SK-N-SH (cell line): ENCODE measurements around the gene SOBP. TPM values are rescaled to one million over a fixed set of nuclear protein-coding genes. Genes with fewer than 3 reads are reported as not detected.

ENCODE experiments used
- CTCF ChIA-PET: fragments of 300-600, 350-600 bp; formaldehyde crosslinking; extraction: SDS; loops from one replicate; lab custom pipeline; 2021; lab: Yijun Ruan, JAX
- POLR2A ChIA-PET: fragments of 350-600 bp; sonication (Branson Sonifier 250); formaldehyde crosslinking; extraction: SDS; loops from one replicate; lab custom pipeline; 2020; ENCODE audit warnings: antibody characterized with exemption, inconsistent platforms; lab: Yijun Ruan, JAX
- DNase-seq: peaks from one replicate; pipeline ENCODE4 v3.0.0; 2012
- H2AFZ ChIP-seq: fragments of 200-600 bp; sonication (generic); 2 replicates; pipeline ENCODE4 v1.8.1; 2016; ENCODE audit warnings: antibody characterized with exemption, mild to moderate bottlenecking, low read depth
- H3F3A ChIP-seq: fragments of 200-600 bp; sonication (generic); replicated peaks from 2 replicates; pipeline ENCODE3; 2016; ENCODE audit warnings: antibody characterized with exemption, mild to moderate bottlenecking; ENCODE audit not compliant: insufficient read depth
- H3K27ac ChIP-seq, 2 experiments: fragments of 200-500 bp in 1 of 2; fragments of 200-600 bp in 1 of 2; sonication (Bioruptor generic) in 1 of 2; sonication (generic), shearing (Covaris generic) in 1 of 2; 2 replicates each; pipeline versions ENCODE4 v1.5.1 to v1.6.1; 2014 to 2016; ENCODE audit warnings: low read depth in 2 of 2, inconsistent platforms in 1 of 2, low read length in 1 of 2, mild to moderate bottlenecking in 1 of 2, mixed read lengths in 1 of 2
- H3K27me3 ChIP-seq: fragments of 200-600 bp; sonication (generic), shearing (Covaris generic); 2 replicates; pipeline ENCODE4 v1.6.1; 2016; ENCODE audit warnings: mixed run types; ENCODE audit not compliant: insufficient read depth
- H3K36me3 ChIP-seq, 2 experiments: fragments of 200-500 bp in 1 of 2; fragments of 200-600 bp in 1 of 2; sonication (Bioruptor generic) in 1 of 2; sonication (generic) in 1 of 2; replicated peaks in 1 of 2; 2 replicates each; pipeline versions ENCODE3 to v1.5.1; 2014 to 2016; ENCODE audit warnings: low read length in 1 of 2, mild to moderate bottlenecking in 1 of 2; ENCODE audit not compliant: insufficient read depth in 2 of 2, control insufficient read depth in 1 of 2
- H3K4me1 ChIP-seq, 2 experiments: fragments of 200-500 bp in 1 of 2; fragments of 200-600 bp in 1 of 2; sonication (Bioruptor generic) in 1 of 2; sonication (generic), shearing (Covaris generic) in 1 of 2; 2 replicates each; pipeline versions ENCODE4 v1.5.1 to v1.6.1; 2014 to 2016; ENCODE audit warnings: low read depth in 1 of 2, low read length in 1 of 2, mixed run types in 1 of 2; ENCODE audit not compliant: insufficient read depth in 2 of 2, control insufficient read depth in 1 of 2
- H3K4me2 ChIP-seq: fragments of 200-600 bp; sonication (generic), shearing (Covaris generic); 2 replicates; pipeline ENCODE4 v1.6.1; 2017; ENCODE audit warnings: mixed run types
- H3K4me3 ChIP-seq, 2 experiments: fragments of 200-500 bp in 1 of 2; fragments of 200-600 bp in 1 of 2; sonication (Bioruptor generic) in 1 of 2; sonication (generic), shearing (Covaris generic) in 1 of 2; 2 replicates each; pipeline versions ENCODE4 v1.5.1 to v1.8.1; 2014 to 2016; ENCODE audit warnings: low read depth in 2 of 2, inconsistent platforms in 1 of 2, low read length in 1 of 2, mild to moderate bottlenecking in 1 of 2, mixed read lengths in 1 of 2, moderate library complexity in 1 of 2
- H3K79me2 ChIP-seq: fragments of 200-600 bp; sonication (generic); 2 replicates; pipeline ENCODE4 v1.8.1; 2017; ENCODE audit warnings: mild to moderate bottlenecking; ENCODE audit not compliant: insufficient read depth
- H3K9ac ChIP-seq: fragments of 200-600 bp; sonication (generic); 2 replicates; pipeline ENCODE4 v1.6.1; 2017; ENCODE audit warnings: mixed run types
- H3K9me2 ChIP-seq: fragments of 200-600 bp; sonication (generic); 2 replicates; pipeline ENCODE4 v1.6.1; 2017; ENCODE audit warnings: mixed run types
- H3K9me3 ChIP-seq: fragments of 200-600 bp; sonication (generic); 2 replicates; pipeline ENCODE4 v1.6.1; 2017; ENCODE audit warnings: mixed run types, mild to moderate bottlenecking, moderate library complexity
- H4K20me1 ChIP-seq: fragments of 200-600 bp; sonication (generic); 2 replicates; pipeline ENCODE4 v1.6.1; 2017; ENCODE audit warnings: mild to moderate bottlenecking, mixed run types; ENCODE audit not compliant: insufficient read depth
- GABPA ChIP-seq: IDR thresholded peaks from 2 replicates; pipeline ENCODE4 v1.4.0; 2012; ENCODE audit warnings: low read depth, mild to moderate bottlenecking
- GATA2 ChIP-seq: sonication (generic); formaldehyde crosslinking; IDR thresholded peaks from 2 replicates; pipeline ENCODE4 v1.5.0; 2020; ENCODE audit warnings: mild to moderate bottlenecking, missing genetic modification reagents
- MXI1 ChIP-seq: IDR thresholded peaks from 2 replicates; pipeline ENCODE4 v1.6.1; 2012; ENCODE audit warnings: mild to moderate bottlenecking, low read depth, low read length, improper control_type of control experiment
- NFIC ChIP-seq: IDR thresholded peaks from 2 replicates; pipeline ENCODE4 v1.4.0; 2012; ENCODE audit warnings: borderline replicate concordance
- POLR2AphosphoS5 ChIP-seq: IDR thresholded peaks from 2 replicates; pipeline ENCODE4 v1.6.1; 2012; ENCODE audit warnings: low read depth, low read length
- RAD21 ChIP-seq: IDR thresholded peaks from 2 replicates; pipeline ENCODE4 v1.6.1; 2012; ENCODE audit warnings: mild to moderate bottlenecking, low read length
- RXRA ChIP-seq: IDR thresholded peaks from 2 replicates; pipeline ENCODE4 v1.4.0; 2012; ENCODE audit warnings: low read depth, mild to moderate bottlenecking, borderline replicate concordance
- TAF1 ChIP-seq: IDR thresholded peaks from 2 replicates; pipeline ENCODE4 v1.6.1; 2012; ENCODE audit warnings: low read depth, mild to moderate bottlenecking, low read length, moderate library complexity, borderline replicate concordance
- YY1 ChIP-seq: IDR thresholded peaks from 2 replicates; pipeline ENCODE4 v1.4.0; 2012; ENCODE audit warnings: low read depth, mild to moderate bottlenecking
- WGBS: methylation state at CpG from one replicate; pipeline ENCODE4 v1.1.6; 2017; ENCODE audit warnings: low lambda C conversion rate; 5-methylcytosine and 5-hydroxymethylcytosine counted together
- polyA plus RNA-seq, 3 experiments: library from polyadenylated mRNA; depleted of rRNA; stranded (reverse); fragments of >200 nt; gene quantifications; 2 replicates each; pipeline ENCODE4 v1.2.3, GENCODE V29; 2012
- TF ChIP-seq, protein P1 (sequence below): IDR thresholded peaks from 2 replicates; pipeline ENCODE4 v1.4.0; 2012; ENCODE audit warnings: low read depth, borderline replicate concordance
- TF ChIP-seq, protein P2 (sequence below): fragments of 200-600 bp; sonication (generic); IDR thresholded peaks from 2 replicates; pipeline ENCODE4 v1.6.1; 2017; ENCODE audit warnings: antibody characterized with exemption, mild to moderate bottlenecking, moderate library complexity
- TF ChIP-seq, protein P3 (sequence below): IDR thresholded peaks from 2 replicates; pipeline ENCODE4 v1.4.0; 2012; ENCODE audit warnings: low read depth
- TF ChIP-seq, protein P4 (sequence below): IDR thresholded peaks from 2 replicates; pipeline ENCODE4; 2012
- TF ChIP-seq, protein P5 (sequence below): fragments of 150-350 bp; IDR thresholded peaks from 2 replicates; pipeline ENCODE4 v1.6.1; 2017; ENCODE audit warnings: antibody characterized with exemption, low read length, low read depth, borderline replicate concordance

The SOBP gene
- polyA plus RNA-seq, 1 of the 3 experiments (the other 2 are of a cell fraction) = 0.61 TPM

DNA sequence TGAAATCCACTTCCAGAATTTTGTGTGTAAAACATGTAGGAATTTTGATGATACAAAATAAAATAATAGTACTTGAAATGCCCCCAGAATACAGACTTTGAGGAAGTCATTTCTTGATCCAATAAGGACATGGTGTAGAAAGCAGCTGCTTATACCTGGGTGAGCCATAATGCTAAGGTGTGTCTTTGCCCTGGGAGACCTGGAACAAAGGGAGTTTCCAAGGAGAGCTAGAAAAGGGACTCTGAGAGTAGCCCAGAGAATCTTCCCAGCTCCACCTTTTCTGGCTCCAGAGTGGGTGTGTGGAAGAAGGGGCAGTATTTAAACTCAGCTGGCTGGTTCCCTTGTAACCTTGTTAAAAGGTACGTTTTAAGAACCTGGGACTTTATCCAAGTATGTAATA lies 77.7 kb downstream of the SOBP start:
- Histone ChIP-seq H3K36me3 (no peaks in the 10 kb centered on the region), H3K9me2 (no peaks in the 10 kb centered on the region), H3K79me2 (no peaks in the 10 kb centered on the region), H3K9me3 (no peaks in the 10 kb centered on the region), H3K4me1 (peaks cover 0 to 38% of the 10 kb centered on the region in 2 experiments; a peak in 2 of 4 replicates), H3K27ac (no peak overlapping the region), H3K27me3 (no peaks in the 10 kb centered on the region), H3F3A (no peaks in the 10 kb centered on the region), H3K4me2 (no peak overlapping the region), H2AFZ (no peak overlapping the region), H4K20me1 (no peaks in the 10 kb centered on the region), H3K4me3 (no peak overlapping the region), H3K9ac (no peak overlapping the region)
- CTCF ChIA-PET = interaction anchor here (1.6 kb wide), 1 partner anchor 59 kb away, joined by 5 read pairs; no protein-coding TSS in a partner anchor
- POLR2A ChIA-PET = no interaction called here
- TF ChIP-seq, protein P1, sequence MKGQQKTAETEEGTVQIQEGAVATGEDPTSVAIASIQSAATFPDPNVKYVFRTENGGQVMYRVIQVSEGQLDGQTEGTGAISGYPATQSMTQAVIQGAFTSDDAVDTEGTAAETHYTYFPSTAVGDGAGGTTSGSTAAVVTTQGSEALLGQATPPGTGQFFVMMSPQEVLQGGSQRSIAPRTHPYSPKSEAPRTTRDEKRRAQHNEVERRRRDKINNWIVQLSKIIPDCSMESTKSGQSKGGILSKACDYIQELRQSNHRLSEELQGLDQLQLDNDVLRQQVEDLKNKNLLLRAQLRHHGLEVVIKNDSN = no peak
- TF ChIP-seq, protein P2, sequence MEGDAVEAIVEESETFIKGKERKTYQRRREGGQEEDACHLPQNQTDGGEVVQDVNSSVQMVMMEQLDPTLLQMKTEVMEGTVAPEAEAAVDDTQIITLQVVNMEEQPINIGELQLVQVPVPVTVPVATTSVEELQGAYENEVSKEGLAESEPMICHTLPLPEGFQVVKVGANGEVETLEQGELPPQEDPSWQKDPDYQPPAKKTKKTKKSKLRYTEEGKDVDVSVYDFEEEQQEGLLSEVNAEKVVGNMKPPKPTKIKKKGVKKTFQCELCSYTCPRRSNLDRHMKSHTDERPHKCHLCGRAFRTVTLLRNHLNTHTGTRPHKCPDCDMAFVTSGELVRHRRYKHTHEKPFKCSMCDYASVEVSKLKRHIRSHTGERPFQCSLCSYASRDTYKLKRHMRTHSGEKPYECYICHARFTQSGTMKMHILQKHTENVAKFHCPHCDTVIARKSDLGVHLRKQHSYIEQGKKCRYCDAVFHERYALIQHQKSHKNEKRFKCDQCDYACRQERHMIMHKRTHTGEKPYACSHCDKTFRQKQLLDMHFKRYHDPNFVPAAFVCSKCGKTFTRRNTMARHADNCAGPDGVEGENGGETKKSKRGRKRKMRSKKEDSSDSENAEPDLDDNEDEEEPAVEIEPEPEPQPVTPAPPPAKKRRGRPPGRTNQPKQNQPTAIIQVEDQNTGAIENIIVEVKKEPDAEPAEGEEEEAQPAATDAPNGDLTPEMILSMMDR = no peak
- no peak for TF ChIP-seq RAD21
- TF ChIP-seq, protein P3, sequence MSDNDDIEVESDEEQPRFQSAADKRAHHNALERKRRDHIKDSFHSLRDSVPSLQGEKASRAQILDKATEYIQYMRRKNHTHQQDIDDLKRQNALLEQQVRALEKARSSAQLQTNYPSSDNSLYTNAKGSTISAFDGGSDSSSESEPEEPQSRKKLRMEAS = no peak
- TF ChIP-seq POLR2AphosphoS5 = no peak
- no peak for TF ChIP-seq GATA2 (CRISPR knock-in tag)
- TF ChIP-seq, protein P4, sequence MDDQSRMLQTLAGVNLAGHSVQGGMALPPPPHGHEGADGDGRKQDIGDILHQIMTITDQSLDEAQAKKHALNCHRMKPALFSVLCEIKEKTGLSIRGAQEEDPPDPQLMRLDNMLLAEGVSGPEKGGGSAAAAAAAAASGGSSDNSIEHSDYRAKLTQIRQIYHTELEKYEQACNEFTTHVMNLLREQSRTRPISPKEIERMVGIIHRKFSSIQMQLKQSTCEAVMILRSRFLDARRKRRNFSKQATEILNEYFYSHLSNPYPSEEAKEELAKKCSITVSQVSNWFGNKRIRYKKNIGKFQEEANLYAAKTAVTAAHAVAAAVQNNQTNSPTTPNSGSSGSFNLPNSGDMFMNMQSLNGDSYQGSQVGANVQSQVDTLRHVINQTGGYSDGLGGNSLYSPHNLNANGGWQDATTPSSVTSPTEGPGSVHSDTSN = no peak
- no peak for TF ChIP-seq RXRA
- TF ChIP-seq NFIC = no peak
- no peak for DNase-seq
- WGBS = 35% methylated on average over 1 of the region's 1 CpG

DNA sequence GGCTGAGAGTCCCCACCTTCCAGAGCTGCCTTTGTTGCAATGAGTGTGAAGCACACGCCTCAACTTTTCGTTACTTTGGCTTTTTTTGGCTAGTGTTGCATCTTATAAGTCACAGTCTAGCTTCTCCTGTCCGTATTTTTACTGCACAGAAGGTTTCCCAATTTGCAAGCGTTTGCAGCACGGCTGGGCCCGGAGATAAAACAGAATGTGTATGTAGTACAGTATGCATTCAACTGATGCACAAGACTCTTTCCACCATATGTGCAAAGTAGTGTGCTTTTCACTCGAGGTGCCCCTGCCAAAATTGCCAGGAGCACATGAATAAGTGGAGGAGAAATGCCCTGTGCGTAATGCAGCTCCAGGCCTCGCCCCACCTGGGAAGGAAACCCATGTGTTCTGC lies 79.6 kb downstream of the SOBP start:
- Histone ChIP-seq H3K9me2 (no peaks in the 10 kb centered on the region), H3K4me2 (no peak overlapping the region), H3K36me3 (no peaks in the 10 kb centered on the region), H2AFZ (no peak overlapping the region), H3K9ac (no peak overlapping the region), H3F3A (no peaks in the 10 kb centered on the region), H3K4me3 (no peak overlapping the region), H4K20me1 (no peaks in the 10 kb centered on the region), H3K79me2 (no peaks in the 10 kb centered on the region), H3K4me1 (peaks cover 0 to 29% of the 10 kb centered on the region in 2 experiments; a peak in 2 of 4 replicates), H3K27me3 (no peaks in the 10 kb centered on the region), H3K9me3 (no peaks in the 10 kb centered on the region), H3K27ac (no peak overlapping the region)
- TF ChIP-seq RAD21 (no peak), RXRA (no peak), TAF1 (no peak), YY1 (no peak), MXI1 (no peak), NFIC (no peak), GABPA (no peak)
- TF ChIP-seq, protein P1 = no peak
- TF ChIP-seq, protein P2 = no peak
- TF ChIP-seq, protein P5, sequence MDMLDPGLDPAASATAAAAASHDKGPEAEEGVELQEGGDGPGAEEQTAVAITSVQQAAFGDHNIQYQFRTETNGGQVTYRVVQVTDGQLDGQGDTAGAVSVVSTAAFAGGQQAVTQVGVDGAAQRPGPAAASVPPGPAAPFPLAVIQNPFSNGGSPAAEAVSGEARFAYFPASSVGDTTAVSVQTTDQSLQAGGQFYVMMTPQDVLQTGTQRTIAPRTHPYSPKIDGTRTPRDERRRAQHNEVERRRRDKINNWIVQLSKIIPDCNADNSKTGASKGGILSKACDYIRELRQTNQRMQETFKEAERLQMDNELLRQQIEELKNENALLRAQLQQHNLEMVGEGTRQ = no peak
- no peak for DNase-seq
- 72% methylated on average over 9 of the region's 9 CpGs for WGBS
- ChIA-PET POLR2A (no interaction called here), CTCF (interaction anchor here (0.9 to 1.2 kb wide), 2 partner anchors 12 to 27 kb away, joined by 3 read pairs; no protein-coding TSS in a partner anchor)
